HL-60 (cell line): ENCODE data around the gene BBOF1.

Experiments
- DNase-seq, 2 experiments: peaks; one replicate each; pipeline ENCODE4 v3.0.0-alpha.2; 2010 to 2020; ENCODE audit warnings: low read depth in 1 of 2, low spot score in 1 of 2
- H3K27ac ChIP-seq: fragments of 250-450 bp; sonication (Bioruptor Pico); replicated peaks from 2 replicates; pipeline ENCODE4 v1.5.1; 2020; ENCODE audit warnings: mild to moderate bottlenecking, moderate library complexity
- H3K27me3 ChIP-seq: fragments of 250-450 bp; sonication (Bioruptor Pico); 2 replicates; pipeline ENCODE4 v1.5.1; 2021; ENCODE audit warnings: mild to moderate bottlenecking, moderate library complexity; ENCODE audit not compliant: insufficient read depth, poor library complexity, severe bottlenecking
- H3K4me3 ChIP-seq: replicated peaks from 2 replicates; pipeline ENCODE4 v1.5.1; 2011; ENCODE audit warnings: mild to moderate bottlenecking, control low read depth, low read length; ENCODE audit not compliant: insufficient read depth
- GABPA ChIP-seq: IDR thresholded peaks from 2 replicates; pipeline ENCODE4 v1.6.1; 2012; ENCODE audit warnings: low read depth
- POLR2AphosphoS5 ChIP-seq: IDR thresholded peaks from 2 replicates; pipeline ENCODE4 v1.6.1; 2012; ENCODE audit warnings: low read depth
- SPI1 ChIP-seq: IDR thresholded peaks from 2 replicates; pipeline ENCODE4 v1.6.1; 2012; ENCODE audit warnings: low read depth, mild to moderate bottlenecking, borderline replicate concordance
- TF ChIP-seq, protein P1 (sequence below): IDR thresholded peaks from 2 replicates; pipeline ENCODE4 v1.6.1; 2012; ENCODE audit warnings: low read depth; ENCODE audit not compliant: insufficient replicate concordance
- TF ChIP-seq, protein P2 (sequence below): IDR thresholded peaks from one replicate; pipeline ENCODE4 v1.5.1; 2011; ENCODE audit warnings: low read length, control low read depth, inconsistent platforms; ENCODE audit not compliant: insufficient read depth

Gene BBOF1

GRCh38 chr14:74077401-74077800 lies 58.3 kb downstream of the BBOF1 start:
- TF ChIP-seq GABPA, result no peak
- Histone ChIP-seq H3K4me3 (no peak overlapping the region), H3K27ac (peak overlapping the region; percentile 48), H3K27me3 (no peaks in the 10 kb centered on the region)
- DNase-seq, result no peak

DNA sequence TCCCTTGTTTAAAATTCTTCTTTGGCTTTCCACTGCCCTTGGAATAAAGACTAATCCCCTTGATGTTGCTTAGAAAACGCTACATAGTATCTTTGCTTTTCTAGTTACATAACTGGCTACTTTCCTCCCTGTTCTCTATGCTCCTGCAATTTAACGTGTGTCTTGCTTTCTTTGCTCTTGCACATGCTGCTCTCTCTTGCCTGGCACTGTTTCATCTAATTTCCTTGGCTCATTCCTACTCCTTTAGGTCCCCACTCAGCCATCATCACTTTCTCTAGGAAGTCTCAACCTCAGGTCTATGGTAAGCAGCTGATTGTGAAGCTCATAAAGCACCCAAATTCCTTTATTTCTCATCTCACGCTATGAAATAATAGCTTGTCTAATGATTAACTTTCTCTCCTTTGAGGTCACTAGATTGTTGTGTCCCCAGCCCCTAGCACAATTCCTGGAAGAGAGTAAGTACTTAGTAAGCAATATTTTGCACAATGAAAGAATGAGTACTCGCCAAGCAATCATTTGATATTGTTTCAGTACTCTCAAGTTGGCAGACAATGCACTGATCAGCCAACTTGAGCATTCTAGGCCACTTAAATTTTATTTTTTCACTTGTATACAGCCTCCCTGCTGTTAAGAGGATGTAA lies 61.8 kb downstream of the BBOF1 start:
- TF ChIP-seq SPI1 (no peak), POLR2AphosphoS5 (no peak), GABPA (no peak)
- TF ChIP-seq, protein P1, sequence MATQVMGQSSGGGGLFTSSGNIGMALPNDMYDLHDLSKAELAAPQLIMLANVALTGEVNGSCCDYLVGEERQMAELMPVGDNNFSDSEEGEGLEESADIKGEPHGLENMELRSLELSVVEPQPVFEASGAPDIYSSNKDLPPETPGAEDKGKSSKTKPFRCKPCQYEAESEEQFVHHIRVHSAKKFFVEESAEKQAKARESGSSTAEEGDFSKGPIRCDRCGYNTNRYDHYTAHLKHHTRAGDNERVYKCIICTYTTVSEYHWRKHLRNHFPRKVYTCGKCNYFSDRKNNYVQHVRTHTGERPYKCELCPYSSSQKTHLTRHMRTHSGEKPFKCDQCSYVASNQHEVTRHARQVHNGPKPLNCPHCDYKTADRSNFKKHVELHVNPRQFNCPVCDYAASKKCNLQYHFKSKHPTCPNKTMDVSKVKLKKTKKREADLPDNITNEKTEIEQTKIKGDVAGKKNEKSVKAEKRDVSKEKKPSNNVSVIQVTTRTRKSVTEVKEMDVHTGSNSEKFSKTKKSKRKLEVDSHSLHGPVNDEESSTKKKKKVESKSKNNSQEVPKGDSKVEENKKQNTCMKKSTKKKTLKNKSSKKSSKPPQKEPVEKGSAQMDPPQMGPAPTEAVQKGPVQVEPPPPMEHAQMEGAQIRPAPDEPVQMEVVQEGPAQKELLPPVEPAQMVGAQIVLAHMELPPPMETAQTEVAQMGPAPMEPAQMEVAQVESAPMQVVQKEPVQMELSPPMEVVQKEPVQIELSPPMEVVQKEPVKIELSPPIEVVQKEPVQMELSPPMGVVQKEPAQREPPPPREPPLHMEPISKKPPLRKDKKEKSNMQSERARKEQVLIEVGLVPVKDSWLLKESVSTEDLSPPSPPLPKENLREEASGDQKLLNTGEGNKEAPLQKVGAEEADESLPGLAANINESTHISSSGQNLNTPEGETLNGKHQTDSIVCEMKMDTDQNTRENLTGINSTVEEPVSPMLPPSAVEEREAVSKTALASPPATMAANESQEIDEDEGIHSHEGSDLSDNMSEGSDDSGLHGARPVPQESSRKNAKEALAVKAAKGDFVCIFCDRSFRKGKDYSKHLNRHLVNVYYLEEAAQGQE, result no peak
- TF ChIP-seq, protein P2, sequence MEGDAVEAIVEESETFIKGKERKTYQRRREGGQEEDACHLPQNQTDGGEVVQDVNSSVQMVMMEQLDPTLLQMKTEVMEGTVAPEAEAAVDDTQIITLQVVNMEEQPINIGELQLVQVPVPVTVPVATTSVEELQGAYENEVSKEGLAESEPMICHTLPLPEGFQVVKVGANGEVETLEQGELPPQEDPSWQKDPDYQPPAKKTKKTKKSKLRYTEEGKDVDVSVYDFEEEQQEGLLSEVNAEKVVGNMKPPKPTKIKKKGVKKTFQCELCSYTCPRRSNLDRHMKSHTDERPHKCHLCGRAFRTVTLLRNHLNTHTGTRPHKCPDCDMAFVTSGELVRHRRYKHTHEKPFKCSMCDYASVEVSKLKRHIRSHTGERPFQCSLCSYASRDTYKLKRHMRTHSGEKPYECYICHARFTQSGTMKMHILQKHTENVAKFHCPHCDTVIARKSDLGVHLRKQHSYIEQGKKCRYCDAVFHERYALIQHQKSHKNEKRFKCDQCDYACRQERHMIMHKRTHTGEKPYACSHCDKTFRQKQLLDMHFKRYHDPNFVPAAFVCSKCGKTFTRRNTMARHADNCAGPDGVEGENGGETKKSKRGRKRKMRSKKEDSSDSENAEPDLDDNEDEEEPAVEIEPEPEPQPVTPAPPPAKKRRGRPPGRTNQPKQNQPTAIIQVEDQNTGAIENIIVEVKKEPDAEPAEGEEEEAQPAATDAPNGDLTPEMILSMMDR, result no peak
- H3K4me3 ChIP-seq, result no peak overlapping the region
- no peaks in the 10 kb centered on the region for H3K27me3 ChIP-seq
- H3K27ac ChIP-seq, result no peak overlapping the region
- no peak for DNase-seq

DNA sequence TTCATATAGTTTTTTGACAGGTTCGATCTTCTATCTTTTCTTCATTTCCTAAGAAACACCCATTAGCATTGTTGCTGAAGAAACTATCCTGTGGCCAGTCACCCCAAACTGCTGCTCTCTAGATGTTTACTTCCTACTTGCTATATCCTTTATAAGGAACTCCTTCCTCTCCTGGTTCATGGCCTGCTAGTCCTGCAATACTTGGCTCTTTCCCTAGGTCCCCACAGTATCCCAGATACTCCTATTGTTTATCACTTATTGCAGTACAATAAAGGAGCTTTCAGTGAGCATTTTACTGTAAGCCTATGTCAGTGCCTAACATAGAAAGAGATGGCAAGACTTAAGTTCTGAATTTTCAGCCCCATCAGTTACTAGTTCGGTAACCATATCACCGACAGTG lies 62.3 kb downstream of the BBOF1 start:
- H3K27ac ChIP-seq, result no peak overlapping the region
- DNase-seq, result no peak
- H3K4me3 ChIP-seq, result no peak overlapping the region
- TF ChIP-seq, protein P2, result no peak
- no peak for TF ChIP-seq GABPA
- TF ChIP-seq SPI1, result no peak
- no peak for TF ChIP-seq POLR2AphosphoS5
- TF ChIP-seq, protein P1, result no peak
- H3K27me3 ChIP-seq, result no peaks in the 10 kb centered on the region

GRCh38 chr14:74083161-74083560 lies 64.0 kb downstream of the BBOF1 start:
- no peak overlapping the region for H3K27ac ChIP-seq
- no peaks in the 10 kb centered on the region for H3K27me3 ChIP-seq
- DNase-seq, result no peak
- TF ChIP-seq POLR2AphosphoS5, result no peak
- H3K4me3 ChIP-seq, result no peak overlapping the region

- H3K27me3 ChIP-seq, result no peaks in the 10 kb centered on the region
- H3K27ac ChIP-seq, result peak overlapping the region; percentile 51
- H3K4me3 ChIP-seq, result peak overlapping the region; percentile 82
- DNase-seq, result no peak
- TF ChIP-seq SPI1, result no peak
- TF ChIP-seq, protein P1, result no peak
- no peak for TF ChIP-seq POLR2AphosphoS5
- TF ChIP-seq, protein P2, result no peak
- TF ChIP-seq GABPA, result no peak
Measured at GRCh38 chr14:74083784-74084276, 64.7 kb downstream of the BBOF1 start.
